Endothelial cell of umbilical vein (primary cell): ENCODE results near the gene S100A5.
A peak's percentile ranks its signal among the peaks of the same experiment; 100 is the strongest.

Experiments used
- CTCF ChIP-seq, 2 donors: IDR thresholded peaks; 1 replicate in 1 of 2; 2 replicates in 1 of 2; pipeline ENCODE4 v1.5.1; 2011; ENCODE audit warnings: low read length in 2 of 2, mild to moderate bottlenecking in 2 of 2, moderate library complexity in 2 of 2, control low read depth in 1 of 2, inconsistent platforms in 1 of 2, low read depth in 1 of 2; ENCODE audit not compliant: insufficient read depth in 1 of 2; ENCODE audit errors: extremely low read depth in 1 of 2
- JUN ChIP-seq: IDR thresholded peaks from 2 replicates; pipeline ENCODE4 v1.6.1; 2011; ENCODE audit warnings: borderline replicate concordance, low read depth; ENCODE audit not compliant: insufficient read length, insufficient read depth
- MAX ChIP-seq: IDR thresholded peaks from 2 replicates; pipeline ENCODE4 v1.6.1; 2011; ENCODE audit not compliant: insufficient read depth, insufficient read length
- POLR2A ChIP-seq: IDR thresholded peaks from 2 replicates; pipeline ENCODE4 v1.6.1; 2012; ENCODE audit warnings: low read depth, mild to moderate bottlenecking, control low read depth, low read length
- POLR2AphosphoS5 ChIP-seq: IDR thresholded peaks from 2 replicates; pipeline ENCODE4 v1.6.1; 2012; ENCODE audit warnings: low read depth, mild to moderate bottlenecking, control low read depth, low read length, moderate library complexity; ENCODE audit not compliant: insufficient read depth

- TF ChIP-seq MAX: no peak
- peak; percentile 14 for TF ChIP-seq POLR2AphosphoS5
- TF ChIP-seq POLR2A: peak; percentile 38
- no peak for TF ChIP-seq CTCF (IDR thresholded peaks at IDR 0.05; ENCODE audit: extremely low read depth in 1 of 2, insufficient read depth in 1 of 2, low read depth in 1 of 2, low read length in 2 of 2)
- no peak for TF ChIP-seq JUN
These were observed 8.6 kb downstream of the S100A5 start for GRCh38 chr1:153532181-153532580.
